KMS-11 (cell line): ENCODE results near the gene HELZ.

Experiments
- H2AFZ ChIP-seq: fragments of 200-600 bp; sonication (generic); 2 replicates; pipeline ENCODE4 v1.6.1; 2016; ENCODE audit warnings: antibody characterized with exemption, mixed run types, low read depth
- H3K27ac ChIP-seq: fragments of 200-600 bp; sonication (generic); 2 replicates; pipeline ENCODE4 v1.6.1; 2016; ENCODE audit warnings: mild to moderate bottlenecking, mixed run types
- H3K27me3 ChIP-seq: fragments of 200-600 bp; sonication (generic); 2 replicates; pipeline ENCODE4 v1.6.1; 2017; ENCODE audit warnings: mild to moderate bottlenecking, low read depth, mixed run types, moderate library complexity; ENCODE audit not compliant: insufficient read depth
- H3K36me3 ChIP-seq: fragments of 200-600 bp; sonication (generic); 2 replicates; pipeline ENCODE4 v1.6.1; 2017; ENCODE audit warnings: mild to moderate bottlenecking, mixed run types; ENCODE audit not compliant: insufficient read depth
- H3K4me1 ChIP-seq: fragments of 200-600 bp; sonication (generic); 2 replicates; pipeline ENCODE4 v1.6.1; 2016; ENCODE audit warnings: mild to moderate bottlenecking, low read depth, mixed run types; ENCODE audit not compliant: poor library complexity, severe bottlenecking
- H3K4me2 ChIP-seq: fragments of 200-600 bp; sonication (generic); 2 replicates; pipeline ENCODE4 v1.7.0; 2016; ENCODE audit warnings: mild to moderate bottlenecking, mixed run types
- H3K4me3 ChIP-seq: fragments of 200-600 bp; sonication (generic); IDR thresholded peaks from 2 replicates; pipeline ENCODE4 v1.6.1; 2017; ENCODE audit warnings: low read depth, low read length, mixed read lengths; ENCODE audit not compliant: insufficient read depth
- H3K79me2 ChIP-seq: fragments of 200-600 bp; sonication (generic); 2 replicates; pipeline ENCODE4 v1.6.1; 2016; ENCODE audit warnings: low read depth, mixed run types; ENCODE audit not compliant: insufficient read depth
- H3K9ac ChIP-seq: fragments of 200-600 bp; sonication (generic); 2 replicates; pipeline ENCODE4 v1.6.1; 2016; ENCODE audit warnings: mild to moderate bottlenecking, mixed run types
- H4K20me1 ChIP-seq: fragments of 200-600 bp; sonication (generic); 2 replicates; pipeline ENCODE4 v1.6.1; 2016; ENCODE audit warnings: mild to moderate bottlenecking, mixed run types; ENCODE audit not compliant: insufficient read depth
- TF ChIP-seq, protein P1 (sequence below): fragments of 200-600 bp; sonication (generic); conservative IDR thresholded peaks from 2 replicates; pipeline ENCODE4 v1.6.1; 2017; ENCODE audit warnings: low read depth, mild to moderate bottlenecking, antibody characterized with exemption, low read length, moderate library complexity, mixed read lengths

HELZ gene

DNA sequence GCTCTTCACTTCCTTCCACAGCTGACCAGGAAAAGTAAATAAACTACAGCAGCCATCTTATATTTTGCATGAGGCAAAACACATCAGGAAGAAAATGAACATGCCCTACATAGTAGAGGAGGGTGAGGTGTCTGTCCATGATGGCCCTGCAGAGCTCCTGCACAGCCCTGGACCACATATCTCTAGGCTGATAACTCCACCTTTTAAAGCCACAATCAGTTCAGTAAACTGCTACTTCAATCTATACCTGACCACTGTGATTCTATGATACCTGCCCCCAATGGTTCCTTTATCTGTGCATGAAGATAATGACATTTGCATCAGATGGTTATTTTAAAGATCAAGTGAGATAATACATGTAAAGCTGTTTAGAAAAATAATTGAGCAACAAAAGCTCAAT, 82.2 kb downstream of the HELZ start:
- no peaks in the 10 kb centered on the region for H3K79me2 ChIP-seq
- no peak overlapping the region for H3K27ac ChIP-seq
- H3K9ac ChIP-seq: no peak overlapping the region
- no peak overlapping the region for H2AFZ ChIP-seq
- H3K4me2 ChIP-seq: no peak overlapping the region
- H3K4me3 ChIP-seq: no peak overlapping the region
- TF ChIP-seq, protein P1, sequence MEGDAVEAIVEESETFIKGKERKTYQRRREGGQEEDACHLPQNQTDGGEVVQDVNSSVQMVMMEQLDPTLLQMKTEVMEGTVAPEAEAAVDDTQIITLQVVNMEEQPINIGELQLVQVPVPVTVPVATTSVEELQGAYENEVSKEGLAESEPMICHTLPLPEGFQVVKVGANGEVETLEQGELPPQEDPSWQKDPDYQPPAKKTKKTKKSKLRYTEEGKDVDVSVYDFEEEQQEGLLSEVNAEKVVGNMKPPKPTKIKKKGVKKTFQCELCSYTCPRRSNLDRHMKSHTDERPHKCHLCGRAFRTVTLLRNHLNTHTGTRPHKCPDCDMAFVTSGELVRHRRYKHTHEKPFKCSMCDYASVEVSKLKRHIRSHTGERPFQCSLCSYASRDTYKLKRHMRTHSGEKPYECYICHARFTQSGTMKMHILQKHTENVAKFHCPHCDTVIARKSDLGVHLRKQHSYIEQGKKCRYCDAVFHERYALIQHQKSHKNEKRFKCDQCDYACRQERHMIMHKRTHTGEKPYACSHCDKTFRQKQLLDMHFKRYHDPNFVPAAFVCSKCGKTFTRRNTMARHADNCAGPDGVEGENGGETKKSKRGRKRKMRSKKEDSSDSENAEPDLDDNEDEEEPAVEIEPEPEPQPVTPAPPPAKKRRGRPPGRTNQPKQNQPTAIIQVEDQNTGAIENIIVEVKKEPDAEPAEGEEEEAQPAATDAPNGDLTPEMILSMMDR: no peak
- H3K36me3 ChIP-seq: no peaks in the 10 kb centered on the region; the same call in 1 of the 2 replicates
- H3K27me3 ChIP-seq: no peaks in the 10 kb centered on the region
- no peaks in the 10 kb centered on the region for H3K4me1 ChIP-seq
- no peaks in the 10 kb centered on the region for H4K20me1 ChIP-seq

DNA sequence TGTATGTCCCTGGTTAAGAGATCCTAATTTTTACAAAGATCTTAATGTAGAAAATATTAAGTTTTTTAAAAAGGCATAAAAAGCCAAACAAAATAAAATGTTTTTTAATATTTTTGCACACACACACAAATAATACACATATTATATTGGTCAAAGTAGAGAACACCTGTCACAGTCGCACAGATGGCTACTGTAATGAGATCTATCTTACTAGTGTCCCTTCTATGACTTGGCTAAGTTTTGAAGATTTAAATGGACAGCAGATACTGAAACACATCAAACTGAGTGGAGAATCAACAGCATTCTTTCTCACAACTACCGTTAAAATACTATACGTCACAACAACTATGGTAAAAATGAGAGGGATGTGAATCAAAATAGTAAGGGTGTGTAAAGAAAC, 83.4 kb downstream of the HELZ start:
- H4K20me1 ChIP-seq: no peaks in the 10 kb centered on the region
- H3K27me3 ChIP-seq: no peaks in the 10 kb centered on the region
- H3K79me2 ChIP-seq: no peaks in the 10 kb centered on the region
- H3K36me3 ChIP-seq: no peaks in the 10 kb centered on the region; the same call in 1 of the 2 replicates
- H3K9ac ChIP-seq: no peak overlapping the region
- H3K27ac ChIP-seq: no peak overlapping the region
- TF ChIP-seq, protein P1: no peak
- H3K4me3 ChIP-seq: no peak overlapping the region
- no peaks in the 10 kb centered on the region for H3K4me1 ChIP-seq
- H2AFZ ChIP-seq: no peak overlapping the region
- no peak overlapping the region for H3K4me2 ChIP-seq

DNA sequence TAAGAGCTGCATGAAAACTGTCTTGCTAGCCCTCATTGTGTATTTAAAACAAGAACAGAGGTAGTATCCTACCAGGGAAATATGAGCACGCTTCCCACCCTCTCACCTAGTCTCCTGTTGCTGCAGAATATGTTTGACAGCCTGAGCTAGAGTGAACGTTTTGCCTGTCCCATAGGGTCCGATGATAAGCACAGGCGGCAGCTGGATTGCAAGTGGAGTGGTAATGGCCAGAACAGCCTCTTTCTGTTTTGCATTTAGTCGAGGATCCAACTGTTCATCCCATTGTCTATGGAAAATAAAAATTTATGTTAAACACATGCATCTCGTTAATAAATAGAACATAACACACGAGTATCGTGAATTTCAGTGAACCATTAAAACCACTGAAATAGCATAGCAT, 84.2 kb downstream of the HELZ start:
- TF ChIP-seq, protein P1: no peak
- H3K36me3 ChIP-seq: no peaks in the 10 kb centered on the region; the same call in 1 of the 2 replicates
- H3K79me2 ChIP-seq: no peaks in the 10 kb centered on the region
- H4K20me1 ChIP-seq: no peaks in the 10 kb centered on the region
- no peak overlapping the region for H3K27ac ChIP-seq
- H3K9ac ChIP-seq: no peak overlapping the region
- H3K4me2 ChIP-seq: no peak overlapping the region
- H3K27me3 ChIP-seq: no peaks in the 10 kb centered on the region
- no peak overlapping the region for H3K4me3 ChIP-seq
- no peaks in the 10 kb centered on the region for H3K4me1 ChIP-seq
- no peak overlapping the region for H2AFZ ChIP-seq

DNA sequence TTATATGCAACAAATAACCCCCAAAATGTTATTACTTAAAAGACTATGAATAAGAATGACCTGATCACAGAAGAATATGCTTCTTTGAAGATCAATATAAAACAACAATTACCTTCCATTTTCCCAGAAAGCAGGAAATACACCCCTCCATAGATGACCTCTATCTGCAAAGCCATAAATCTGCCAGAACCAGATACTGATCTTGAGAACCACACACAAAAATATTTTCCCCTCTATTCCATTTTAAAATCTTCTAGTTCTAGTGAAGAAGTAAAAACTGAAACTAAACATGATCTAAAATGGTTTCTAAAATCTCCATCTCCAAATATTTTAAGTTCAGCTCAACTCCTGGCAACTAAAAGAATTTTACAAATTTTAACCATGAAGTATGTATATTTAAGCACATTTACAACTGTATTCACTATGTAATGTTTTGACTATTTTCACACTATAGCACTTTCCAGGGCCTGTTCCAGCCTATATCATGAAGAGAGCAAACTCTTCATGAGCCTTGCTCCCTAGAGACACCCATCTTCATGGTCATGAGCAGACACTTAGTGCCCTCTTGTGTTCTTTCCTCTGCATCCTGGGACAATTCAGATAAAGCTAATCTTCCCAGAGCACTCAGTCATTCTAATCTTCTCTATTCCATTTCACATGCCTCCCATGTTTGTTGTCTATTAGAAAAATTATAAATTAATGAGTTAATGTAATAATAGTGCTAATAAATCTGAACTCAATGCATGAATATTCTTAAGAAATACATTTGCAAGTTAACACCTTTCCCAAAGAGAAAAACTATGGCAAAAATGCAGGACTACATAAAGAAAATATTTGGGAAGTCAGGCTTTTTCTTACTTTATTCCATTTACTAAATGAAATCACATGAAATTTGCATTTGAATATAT, 87.0 kb downstream of the HELZ start:
- no peaks in the 10 kb centered on the region for H3K4me1 ChIP-seq
- H3K4me2 ChIP-seq: no peak overlapping the region
- no peak overlapping the region for H3K9ac ChIP-seq
- TF ChIP-seq, protein P1: no peak
- no peak overlapping the region for H3K27ac ChIP-seq
- no peaks in the 10 kb centered on the region; the same call in 1 of the 2 replicates for H3K36me3 ChIP-seq
- H3K79me2 ChIP-seq: no peaks in the 10 kb centered on the region
- H4K20me1 ChIP-seq: no peaks in the 10 kb centered on the region
- no peaks in the 10 kb centered on the region for H3K27me3 ChIP-seq
- no peak overlapping the region for H2AFZ ChIP-seq
- H3K4me3 ChIP-seq: no peak overlapping the region
